ENCODE results near the gene SH2D6.

SH2D6 gene

GRCh38 chr2:85385746-85386145, 32.8 kb upstream of the SH2D6 start:
- Histone ChIP-seq H3K4me1 (ENCODE audit: control insufficient read depth, insufficient read depth, low read length, unreplicated experiment) (peaks cover 3% of the 10 kb centered on the region), H2AFZ (ENCODE audit: low read length, unreplicated experiment) (no peak overlapping the region), H3K79me2 (ENCODE audit: control insufficient read depth, insufficient read depth, low read length, unreplicated experiment) (no peaks in the 10 kb centered on the region), H3K27ac (ENCODE audit: low read depth, low read length) (no peak overlapping the region), H3K36me3 (ENCODE audit: insufficient read depth, low read length) (peaks cover 8% of the 10 kb centered on the region), H3K4me3 (ENCODE audit: low read depth, low read length) (no peak overlapping the region), H3K27me3 (ENCODE audit: insufficient read depth, low read length) (no peaks in the 10 kb centered on the region)

GRCh38 chr2:85387754-85388153, 30.8 kb upstream of the SH2D6 start:
- Histone ChIP-seq H3K36me3 (ENCODE audit: insufficient read depth, low read length) (no peaks in the 10 kb centered on the region; the same call in 1 of the 2 replicates), H3K79me2 (ENCODE audit: control insufficient read depth, insufficient read depth, low read length, unreplicated experiment) (no peaks in the 10 kb centered on the region)

GRCh38 chr2:85388878-85389538, 29.5 kb upstream of the SH2D6 start:
- peaks cover 10% of the 10 kb centered on the region for H3K4me1 ChIP-seq (ENCODE audit: control insufficient read depth, insufficient read depth, low read length, unreplicated experiment)
- H3K27me3 ChIP-seq (ENCODE audit: insufficient read depth, low read length) = no peaks in the 10 kb centered on the region
- H3K27ac ChIP-seq (ENCODE audit: low read depth, low read length) = no peak overlapping the region
- H2AFZ ChIP-seq (ENCODE audit: low read length, unreplicated experiment) = no peak overlapping the region
- no peaks in the 10 kb centered on the region for H3K79me2 ChIP-seq (ENCODE audit: control insufficient read depth, insufficient read depth, low read length, unreplicated experiment)
- H3K36me3 ChIP-seq (ENCODE audit: insufficient read depth, low read length) = no peaks in the 10 kb centered on the region; the same call in 1 of the 2 replicates
- no peak overlapping the region for H3K4me3 ChIP-seq (ENCODE audit: low read depth, low read length)

More at GRCh38 chr2:85387754-85388153, 30.8 kb upstream of the SH2D6 start:
- Histone ChIP-seq H3K4me1 (ENCODE audit: control insufficient read depth, insufficient read depth, low read length, unreplicated experiment) (peaks cover 8% of the 10 kb centered on the region), H3K27ac (ENCODE audit: low read depth, low read length) (no peak overlapping the region), H2AFZ (ENCODE audit: low read length, unreplicated experiment) (no peak overlapping the region), H3K4me3 (ENCODE audit: low read depth, low read length) (no peak overlapping the region), H3K27me3 (ENCODE audit: insufficient read depth, low read length) (no peaks in the 10 kb centered on the region)

GRCh38 chr2:85390941-85391669, 27.4 kb upstream of the SH2D6 start:
- Histone ChIP-seq H3K27ac (ENCODE audit: low read depth, low read length) (no peak overlapping the region), H3K4me3 (ENCODE audit: low read depth, low read length) (no peak overlapping the region), H3K27me3 (ENCODE audit: insufficient read depth, low read length) (no peaks in the 10 kb centered on the region), H3K4me1 (ENCODE audit: control insufficient read depth, insufficient read depth, low read length, unreplicated experiment) (peaks cover 18% of the 10 kb centered on the region), H3K79me2 (ENCODE audit: control insufficient read depth, insufficient read depth, low read length, unreplicated experiment) (no peaks in the 10 kb centered on the region), H2AFZ (ENCODE audit: low read length, unreplicated experiment) (no peak overlapping the region), H3K36me3 (ENCODE audit: insufficient read depth, low read length) (no peaks in the 10 kb centered on the region; the same call in 1 of the 2 replicates)

GRCh38 chr2:85393836-85394235, 24.7 kb upstream of the SH2D6 start:
- H2AFZ ChIP-seq (ENCODE audit: low read length, unreplicated experiment) = no peak overlapping the region
- peaks cover 18% of the 10 kb centered on the region for H3K4me1 ChIP-seq (ENCODE audit: control insufficient read depth, insufficient read depth, low read length, unreplicated experiment)
- no peak overlapping the region for H3K4me3 ChIP-seq (ENCODE audit: low read depth, low read length)
- H3K36me3 ChIP-seq (ENCODE audit: insufficient read depth, low read length) = no peaks in the 10 kb centered on the region; the same call in 1 of the 2 replicates
- no peaks in the 10 kb centered on the region for H3K79me2 ChIP-seq (ENCODE audit: control insufficient read depth, insufficient read depth, low read length, unreplicated experiment)
- no peak overlapping the region for H3K27ac ChIP-seq (ENCODE audit: low read depth, low read length)
- no peaks in the 10 kb centered on the region for H3K27me3 ChIP-seq (ENCODE audit: insufficient read depth, low read length)

GRCh38 chr2:85394261-85394681, 24.2 kb upstream of the SH2D6 start:
- H3K4me3 ChIP-seq (ENCODE audit: low read depth, low read length) = no peak overlapping the region
- H3K27me3 ChIP-seq (ENCODE audit: insufficient read depth, low read length) = no peaks in the 10 kb centered on the region
- no peak overlapping the region for H3K27ac ChIP-seq (ENCODE audit: low read depth, low read length)
- H3K4me1 ChIP-seq (ENCODE audit: control insufficient read depth, insufficient read depth, low read length, unreplicated experiment) = peaks cover 18% of the 10 kb centered on the region
- no peaks in the 10 kb centered on the region for H3K79me2 ChIP-seq (ENCODE audit: control insufficient read depth, insufficient read depth, low read length, unreplicated experiment)
- no peaks in the 10 kb centered on the region; the same call in 1 of the 2 replicates for H3K36me3 ChIP-seq (ENCODE audit: insufficient read depth, low read length)
- no peak overlapping the region for H2AFZ ChIP-seq (ENCODE audit: low read length, unreplicated experiment)

GRCh38 chr2:85394976-85395375, 23.5 kb upstream of the SH2D6 start:
- no peak overlapping the region for H3K27ac ChIP-seq (ENCODE audit: low read depth, low read length)
- no peaks in the 10 kb centered on the region; the same call in 1 of the 2 replicates for H3K36me3 ChIP-seq (ENCODE audit: insufficient read depth, low read length)
- no peak overlapping the region for H3K4me3 ChIP-seq (ENCODE audit: low read depth, low read length)
- no peak overlapping the region for H2AFZ ChIP-seq (ENCODE audit: low read length, unreplicated experiment)
- no peaks in the 10 kb centered on the region for H3K79me2 ChIP-seq (ENCODE audit: control insufficient read depth, insufficient read depth, low read length, unreplicated experiment)
- H3K27me3 ChIP-seq (ENCODE audit: insufficient read depth, low read length) = no peaks in the 10 kb centered on the region
- H3K4me1 ChIP-seq (ENCODE audit: control insufficient read depth, insufficient read depth, low read length, unreplicated experiment) = peaks cover 18% of the 10 kb centered on the region

- no peak overlapping the region for H3K4me3 ChIP-seq (ENCODE audit: low read depth, low read length)
- H3K27ac ChIP-seq (ENCODE audit: low read depth, low read length) = no peak overlapping the region
- no peaks in the 10 kb centered on the region for H3K79me2 ChIP-seq (ENCODE audit: control insufficient read depth, insufficient read depth, low read length, unreplicated experiment)
- H3K4me1 ChIP-seq (ENCODE audit: control insufficient read depth, insufficient read depth, low read length, unreplicated experiment) = peaks cover 18% of the 10 kb centered on the region
- no peaks in the 10 kb centered on the region; the same call in 1 of the 2 replicates for H3K36me3 ChIP-seq (ENCODE audit: insufficient read depth, low read length)
- no peak overlapping the region for H2AFZ ChIP-seq (ENCODE audit: low read length, unreplicated experiment)
- no peaks in the 10 kb centered on the region for H3K27me3 ChIP-seq (ENCODE audit: insufficient read depth, low read length)
These were observed 22.5 kb upstream of the SH2D6 start for GRCh38 chr2:85395912-85396475.

- Histone ChIP-seq H3K4me3 (ENCODE audit: low read depth, low read length) (no peak overlapping the region), H3K36me3 (ENCODE audit: insufficient read depth, low read length) (no peaks in the 10 kb centered on the region; the same call in 1 of the 2 replicates), H3K27me3 (ENCODE audit: insufficient read depth, low read length) (no peaks in the 10 kb centered on the region), H3K4me1 (ENCODE audit: control insufficient read depth, insufficient read depth, low read length, unreplicated experiment) (peaks cover 18% of the 10 kb centered on the region), H3K79me2 (ENCODE audit: control insufficient read depth, insufficient read depth, low read length, unreplicated experiment) (no peaks in the 10 kb centered on the region), H3K27ac (ENCODE audit: low read depth, low read length) (no peak overlapping the region), H2AFZ (ENCODE audit: low read length, unreplicated experiment) (no peak overlapping the region)
These were observed 21.7 kb upstream of the SH2D6 start for GRCh38 chr2:85396531-85397470.

- peaks cover 1% of the 10 kb centered on the region for H3K36me3 ChIP-seq (ENCODE audit: insufficient read depth, low read length)
- H3K4me3 ChIP-seq (ENCODE audit: low read depth, low read length) = no peak overlapping the region
- H3K4me1 ChIP-seq (ENCODE audit: control insufficient read depth, insufficient read depth, low read length, unreplicated experiment) = peaks cover 13% of the 10 kb centered on the region
- no peak overlapping the region for H2AFZ ChIP-seq (ENCODE audit: low read length, unreplicated experiment)
- no peaks in the 10 kb centered on the region for H3K27me3 ChIP-seq (ENCODE audit: insufficient read depth, low read length)
- H3K79me2 ChIP-seq (ENCODE audit: control insufficient read depth, insufficient read depth, low read length, unreplicated experiment) = peaks cover 3% of the 10 kb centered on the region
- no peak overlapping the region for H3K27ac ChIP-seq (ENCODE audit: low read depth, low read length)
These were observed 20.6 kb upstream of the SH2D6 start for GRCh38 chr2:85397925-85398331.
